ENCODE measurements around the gene WNK1.

GRCh38 chr12:863285-863684, 110.9 kb downstream of the WNK1 start:
- TF ChIP-seq CTCF (IDR thresholded peaks at IDR 0.05) (no peak), POLR2AphosphoS5 (IDR thresholded peaks at IDR 0.05; ENCODE audit: insufficient read depth in 1 of 2, low read depth in 1 of 2) (no peak), POLR2A (IDR thresholded peaks at IDR 0.05) (no peak)

All from vagina (tissue), 2 donors.